PC-9 (cell line): ENCODE measurements around the gene DPH7. TPM values are rescaled to one million over a fixed set of nuclear protein-coding genes. Genes with fewer than 3 reads are reported as not detected.
A peak's percentile ranks its signal among the peaks of the same experiment; 100 is the strongest.
"Not testable (repeated sequence)": the region's sequence is repeated elsewhere in the genome, so short reads cannot be mapped to it uniquely, and the experiment has no call there.

Experiments
- BruUV-seq: library from RNA; stranded (reverse); fragments of 400-500 nt; replicated peaks from 2 replicates; lab custom pipeline; 2021; lab: Mats Ljungman, UMichigan
- CTCF ChIA-PET: fragments of 300-600 bp; sonication (Branson Sonifier 250); formaldehyde crosslinking; loops from one replicate; lab custom pipeline; 2022; ENCODE audit warnings: antibody characterized with exemption; lab: Charles Lee
- POLR2A ChIA-PET: fragments of 300-600 bp; sonication (Branson Sonifier 250); formaldehyde crosslinking; loops from one replicate; lab custom pipeline; 2022; ENCODE audit warnings: antibody characterized with exemption; ENCODE audit not compliant: unreplicated experiment; lab: Charles Lee
- DNase-seq, 2 experiments: peaks; one replicate each; pipeline versions ENCODE4 v3.0.0 to v3.0.0-alpha.2; 2015 to 2022; ENCODE audit warnings: mixed read lengths in 1 of 2
- H2AFZ ChIP-seq: fragments of 200-600 bp; sonication (generic); 2 replicates; pipeline ENCODE4 v1.8.1; 2017; ENCODE audit warnings: antibody characterized with exemption
- H3F3A ChIP-seq: fragments of 200-600 bp; sonication (generic); 2 replicates; pipeline ENCODE4 v1.8.1; 2017; ENCODE audit warnings: antibody characterized with exemption, mild to moderate bottlenecking, low read depth; ENCODE audit not compliant: insufficient read depth
- H3K27ac ChIP-seq: fragments of 200-600 bp; sonication (generic); 2 replicates; pipeline ENCODE4 v1.6.1; 2016; ENCODE audit warnings: mixed run types
- H3K27me3 ChIP-seq: fragments of 200-600 bp; sonication (generic); 2 replicates; pipeline ENCODE4 v1.6.1; 2016; ENCODE audit warnings: low read depth, mixed run types; ENCODE audit not compliant: insufficient read depth
- H3K36me3 ChIP-seq: fragments of 200-600 bp; sonication (generic); 2 replicates; pipeline ENCODE4 v1.6.1; 2016; ENCODE audit warnings: low read depth, mixed run types
- H3K4me1 ChIP-seq: fragments of 200-600 bp; sonication (generic); replicated peaks from 2 replicates; pipeline ENCODE4 v1.6.1; 2016; ENCODE audit warnings: mixed run types; ENCODE audit not compliant: insufficient read depth
- H3K4me2 ChIP-seq: fragments of 200-600 bp; sonication (generic); 2 replicates; pipeline ENCODE4 v1.6.1; 2017; ENCODE audit warnings: mixed run types
- H3K4me3 ChIP-seq: fragments of 200-600 bp; sonication (generic); 2 replicates; pipeline ENCODE4 v1.6.1; 2016; ENCODE audit warnings: mixed run types
- H3K79me2 ChIP-seq: fragments of 200-600 bp; sonication (generic); 2 replicates; pipeline ENCODE4 v1.6.1; 2017; ENCODE audit warnings: low read depth, mixed run types
- H3K9me2 ChIP-seq: fragments of 200-600 bp; sonication (generic); 2 replicates; pipeline ENCODE4 v1.8.1; 2017; ENCODE audit warnings: mild to moderate bottlenecking; ENCODE audit not compliant: insufficient read depth
- H3K9me3 ChIP-seq: fragments of 200-600 bp; sonication (generic); 2 replicates; pipeline ENCODE4 v1.8.1; 2016; ENCODE audit warnings: low read depth; ENCODE audit not compliant: insufficient read depth
- H4K20me1 ChIP-seq: fragments of 200-600 bp; sonication (generic); 2 replicates; pipeline ENCODE4 v1.8.1; 2017; ENCODE audit not compliant: insufficient read depth
- CTCF ChIP-seq: fragments of 200-600 bp; sonication (generic); conservative IDR thresholded peaks from 2 replicates; pipeline ENCODE4 v1.6.1; 2017; ENCODE audit warnings: mixed run types, antibody characterized with exemption, mild to moderate bottlenecking, moderate library complexity
- EZH2 ChIP-seq: fragments of 200-600 bp; sonication (generic); IDR thresholded peaks from 2 replicates; pipeline ENCODE4 v1.8.0; 2017; ENCODE audit warnings: antibody characterized with exemption, low read depth
- intact Hi-C: fragments of 100-400 bp; cut with micrococcal nuclease; formaldehyde crosslinking; loops from one replicate; pipeline ENCODE4 v1.10.0; 2022; ENCODE audit not compliant: unreplicated experiment
- total RNA-seq: library from RNA; stranded (reverse); gene quantifications from 2 replicates; pipeline ENCODE4 v1.2.3, GENCODE V29; 2021

Gene DPH7
- total RNA-seq, 1 experiment from 2014 or later, result 48.5 TPM

GRCh38 chr9:137515338-137515724 lies 63.4 kb downstream of the DPH7 start:
- ChIA-PET POLR2A (no interaction called here), CTCF (no interaction called here)
- Histone ChIP-seq H3K79me2 (no peaks in the 10 kb centered on the region), H3K4me3 (no peak overlapping the region), H3K27ac (no peak overlapping the region), H3K27me3 (no peaks in the 10 kb centered on the region), H2AFZ (no peak overlapping the region), H3K9me2 (no peaks in the 10 kb centered on the region), H3K9me3 (no peaks in the 10 kb centered on the region), H3F3A (peaks cover 11% of the 10 kb centered on the region; the same call in 1 of the 2 replicates), H3K4me2 (no peak overlapping the region), H3K4me1 (peaks cover 9% of the 10 kb centered on the region; the same call in 1 of the 2 replicates), H4K20me1 (no peaks in the 10 kb centered on the region), H3K36me3 (no peaks in the 10 kb centered on the region)
- BruUV-seq, result no TSS peak
- intact Hi-C loops, result no loop called here
- DNase-seq, result no peak
- no peak for TF ChIP-seq EZH2
- no peak for TF ChIP-seq CTCF

- CTCF ChIA-PET, result no interaction called here
- peaks cover 11% of the 10 kb centered on the region; the same call in 1 of the 2 replicates for H3F3A ChIP-seq
- H3K27me3 ChIP-seq, result no peaks in the 10 kb centered on the region
- no TSS peak for BruUV-seq
- peaks cover 9% of the 10 kb centered on the region; the same call in 1 of the 2 replicates for H3K4me1 ChIP-seq
- intact Hi-C loops, result no loop called here
- no peaks in the 10 kb centered on the region for H3K79me2 ChIP-seq
- H3K36me3 ChIP-seq, result no peaks in the 10 kb centered on the region
- no peaks in the 10 kb centered on the region for H3K9me3 ChIP-seq
- DNase-seq, result no peak
- no peak overlapping the region for H3K4me2 ChIP-seq
- no peak overlapping the region for H3K27ac ChIP-seq
- H4K20me1 ChIP-seq, result no peaks in the 10 kb centered on the region
- no peak overlapping the region for H3K4me3 ChIP-seq
- POLR2A ChIA-PET, result no interaction called here
- no peak overlapping the region for H2AFZ ChIP-seq
- TF ChIP-seq CTCF (no peak), EZH2 (no peak)
- no peaks in the 10 kb centered on the region for H3K9me2 ChIP-seq
Measured at GRCh38 chr9:137514691-137515337, 63.9 kb downstream of the DPH7 start.

DNA sequence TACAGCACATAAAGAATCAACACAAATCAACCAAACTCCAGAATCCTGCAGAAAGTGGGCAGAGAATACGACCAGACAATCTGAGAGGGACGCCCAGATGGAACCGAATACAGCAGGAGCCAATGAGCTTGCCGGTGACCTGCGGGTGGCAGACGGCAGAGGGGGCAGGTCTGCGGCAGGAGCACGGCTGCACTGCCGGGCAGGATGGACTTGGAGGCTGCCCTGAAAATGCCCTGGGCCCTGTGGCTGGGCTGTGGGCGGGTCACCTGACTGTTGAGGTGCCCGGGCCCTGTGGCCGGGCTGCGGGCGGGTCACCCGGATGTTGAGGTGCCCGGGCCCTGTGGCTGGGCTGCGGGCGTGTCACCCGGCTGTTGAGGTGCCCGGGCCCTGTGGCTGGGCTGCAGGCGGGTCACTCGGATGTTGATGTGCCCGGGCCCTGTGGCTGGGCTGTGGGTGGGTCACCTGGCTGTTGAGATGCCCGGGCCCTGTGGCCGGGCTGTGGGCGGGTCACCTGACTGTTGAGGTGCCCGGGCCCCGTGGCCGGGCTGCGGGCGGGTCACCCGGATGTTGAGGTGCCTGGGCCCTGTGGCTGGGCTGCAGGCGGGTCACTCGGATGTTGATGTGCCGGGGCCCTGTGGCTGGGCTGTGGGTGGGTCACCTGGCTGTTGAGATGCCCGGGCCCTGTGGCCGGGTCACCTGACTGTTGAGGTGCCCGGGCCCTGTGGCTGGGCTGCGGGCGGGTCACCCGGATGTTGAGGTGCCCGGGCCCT lies 64.7 kb downstream of the DPH7 start:
- BruUV-seq, H4K20me1 ChIP-seq, H3K79me2 ChIP-seq, H3K9me3 ChIP-seq, H3K27me3 ChIP-seq, H3K36me3 ChIP-seq, H3K9me2 ChIP-seq, intact Hi-C loops, H3K4me1 ChIP-seq: not testable (repeated sequence)
- CTCF ChIA-PET, result interaction anchor here (0.6 kb wide), 1 partner anchor 21 kb away, joined by 5 read pairs; no protein-coding TSS in a partner anchor
- Histone ChIP-seq H3F3A (peaks cover 11% of the 10 kb centered on the region; the same call in 1 of the 2 replicates), H3K4me3 (peak overlapping the region; percentile 44; the same call in 1 of the 2 replicates), H3K27ac (peak overlapping the region; percentile 16; the same call in 1 of the 2 replicates), H3K4me2 (peak overlapping the region; percentile 72), H2AFZ (peak overlapping the region; percentile 59; the same call in 1 of the 2 replicates)
- POLR2A ChIA-PET, result interaction anchor here (0.6 to 1.0 kb wide), 4 partner anchors 55 to 287 kb away, joined by 4 to 12 read pairs (median 6); partner anchors contain the start of gene NSMF
- peak; percentile 32; the same call in 1 of the 2 replicates for TF ChIP-seq CTCF
- peak; percentile 51 to 88 for DNase-seq

DNA sequence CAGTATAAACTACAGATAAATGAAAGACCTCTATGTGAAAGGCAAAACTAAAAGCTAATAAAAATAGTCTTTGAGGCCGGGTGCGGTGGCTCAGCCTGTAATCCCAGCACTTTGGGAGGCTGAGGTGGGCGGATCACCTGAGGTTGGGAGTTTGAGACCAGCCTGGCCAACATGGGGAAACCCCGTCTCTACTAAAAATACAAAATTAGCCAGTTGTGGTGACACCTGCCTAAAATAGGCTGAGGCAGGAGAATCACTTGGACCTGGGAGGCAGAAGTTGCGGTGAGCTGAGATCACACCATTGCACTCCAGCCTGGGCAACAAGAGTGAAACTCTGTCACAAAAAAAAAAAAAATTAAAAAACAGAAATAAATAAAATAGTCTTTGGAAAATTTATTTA lies 65.6 kb downstream of the DPH7 start:
- H4K20me1 ChIP-seq, H3K9me2 ChIP-seq, H3K36me3 ChIP-seq, H3K27me3 ChIP-seq, H3K9me3 ChIP-seq, BruUV-seq, H3K79me2 ChIP-seq, intact Hi-C loops, DNase-seq, H3K4me1 ChIP-seq, H3K27ac ChIP-seq, H2AFZ ChIP-seq: not testable (repeated sequence)
- POLR2A ChIA-PET, result interaction anchor here (0.6 to 1.0 kb wide), 4 partner anchors 54 to 286 kb away, joined by 4 to 12 read pairs (median 6); partner anchors contain the start of gene NSMF
- H3K4me3 ChIP-seq, result peak overlapping the region; percentile 44; the same call in 1 of the 2 replicates
- CTCF ChIA-PET, result interaction anchor here (0.7 kb wide), 1 partner anchor 55 kb away, joined by 6 read pairs; no protein-coding TSS in a partner anchor
- peak overlapping the region; percentile 72 for H3K4me2 ChIP-seq
- peaks cover 11% of the 10 kb centered on the region; the same call in 1 of the 2 replicates for H3F3A ChIP-seq
